ENCODE measurements around the gene TMEM117.

DNA sequence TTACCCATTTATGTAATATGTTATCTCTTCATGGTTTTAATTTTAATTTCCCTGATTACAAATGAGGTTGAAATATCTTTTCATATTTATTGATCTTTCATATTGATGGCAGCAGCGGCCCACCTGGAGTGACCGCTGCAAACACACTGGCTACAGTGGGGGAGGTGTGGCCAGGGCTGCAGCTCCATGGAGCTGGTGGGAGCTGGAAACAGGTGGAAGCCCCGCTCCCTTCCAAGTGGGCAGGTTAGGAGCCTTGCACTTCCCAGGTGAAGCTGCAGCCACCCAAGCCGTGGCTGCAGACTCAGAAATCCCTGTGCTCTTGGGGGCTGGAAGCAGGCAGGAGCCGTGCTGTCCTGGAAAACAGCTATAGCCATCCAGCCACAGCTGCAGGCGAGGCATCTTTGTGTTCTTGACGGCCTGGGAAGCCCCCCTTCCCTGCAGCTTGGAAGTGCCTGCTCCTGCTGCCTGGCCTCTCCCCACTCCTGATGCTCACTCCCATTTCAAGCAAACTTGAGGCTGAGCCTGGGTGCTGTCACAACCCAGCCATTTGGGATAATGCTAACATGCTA is 201.1 kb downstream of the TMEM117 start:
- no peak for TF ChIP-seq CTCF (IDR thresholded peaks at IDR 0.05)
- no peak for TF ChIP-seq EP300 (IDR thresholded peaks at IDR 0.05)
